HuH-7.5 (cell line): ENCODE results near the gene UPF3A.
"Not testable (repeated sequence)": the region's sequence is repeated elsewhere in the genome, so short reads cannot be mapped to it uniquely, and the experiment has no call there.

ENCODE experiments used
- DNase-seq: peaks from one replicate; pipeline ENCODE4 v3.0.0; 2011; ENCODE audit warnings: low spot score

The UPF3A gene

GRCh38 chr13:114264313-114264712, 17.1 kb upstream of the UPF3A start:
- not testable (repeated sequence) for DNase-seq

- no peak for DNase-seq
Measured at GRCh38 chr13:114264886-114265611, 16.4 kb upstream of the UPF3A start.

GRCh38 chr13:114266241-114266640, 15.2 kb upstream of the UPF3A start:
- DNase-seq: no peak

GRCh38 chr13:114268344-114269280, 12.8 kb upstream of the UPF3A start:
- DNase-seq: no peak

GRCh38 chr13:114269281-114269770, 12.1 kb upstream of the UPF3A start:
- no peak for DNase-seq

GRCh38 chr13:114272977-114273376, 8.4 kb upstream of the UPF3A start:
- DNase-seq: no peak

- no peak for DNase-seq
Measured at GRCh38 chr13:114275304-114275703, 6.1 kb upstream of the UPF3A start.

GRCh38 chr13:114279146-114279545, 2.3 kb upstream of the UPF3A start:
- DNase-seq: no peak

GRCh38 chr13:114279758-114280355, 1.5 kb upstream of the UPF3A start:
- no peak for DNase-seq

GRCh38 chr13:114282041-114282670, 755 bp downstream of the UPF3A start:
- peak; percentile 27 for DNase-seq

GRCh38 chr13:114283576-114283975, 2.2 kb downstream of the UPF3A start:
- DNase-seq: no peak

GRCh38 chr13:114284680-114285079, 3.3 kb downstream of the UPF3A start:
- no peak for DNase-seq

- no peak for DNase-seq
Measured at GRCh38 chr13:114285166-114285808, 3.9 kb downstream of the UPF3A start.

GRCh38 chr13:114286808-114287207, 5.4 kb downstream of the UPF3A start:
- no peak for DNase-seq

- no peak for DNase-seq
Measured at GRCh38 chr13:114288157-114288591, 6.8 kb downstream of the UPF3A start.

GRCh38 chr13:114296448-114296847, 15.0 kb downstream of the UPF3A start:
- DNase-seq: no peak

- DNase-seq: no peak
Measured at GRCh38 chr13:114296902-114297301, 15.5 kb downstream of the UPF3A start.

- DNase-seq: no peak
Measured at GRCh38 chr13:114298866-114299265, 17.5 kb downstream of the UPF3A start.

GRCh38 chr13:114299604-114300305, 18.4 kb downstream of the UPF3A start:
- no peak for DNase-seq

- DNase-seq: no peak
Measured at GRCh38 chr13:114303700-114304327, 22.4 kb downstream of the UPF3A start.
